B cell (primary cell): ENCODE measurements around the gene KCNH8. TPM values are rescaled to one million over a fixed set of nuclear protein-coding genes. Genes with fewer than 3 reads are reported as not detected.
A peak's percentile ranks its signal among the peaks of the same experiment; 100 is the strongest.

Source experiments
- ATAC-seq: fragments of 200-7000 bp; cut with Tn5 transposase; one replicate; pipeline ENCODE4 v1.10.0; 2021; ENCODE audit warnings: low read depth, mild to moderate bottlenecking, moderate number of reproducible peaks, moderate library complexity
- CTCF ChIA-PET: fragments of 350-600 bp; sonication (Branson Sonifier 250); formaldehyde crosslinking; loops from one replicate; lab custom pipeline; 2021; ENCODE audit warnings: antibody characterized with exemption, inconsistent platforms; lab: Charles Lee
- POLR2A ChIA-PET: fragments of 350-600 bp; sonication (Branson Sonifier 250); formaldehyde crosslinking; loops from one replicate; lab custom pipeline; 2021; ENCODE audit warnings: antibody characterized with exemption; lab: Charles Lee
- DNase-seq: peaks from one replicate; pipeline ENCODE4 v3.0.0; 2013
- H2AFZ ChIP-seq: 2 replicates; pipeline ENCODE4 v1.6.1; 2012; ENCODE audit warnings: mild to moderate bottlenecking, low read depth, low read length; ENCODE audit not compliant: insufficient read depth, poor library complexity, severe bottlenecking
- H3K27ac ChIP-seq, 2 donors: 1 replicate in 1 of 2; 2 replicates in 1 of 2; pipeline ENCODE4 v1.5.1; 2012 to 2013; ENCODE audit warnings: low read length in 2 of 2, mild to moderate bottlenecking in 2 of 2, moderate library complexity in 1 of 2
- H3K27me3 ChIP-seq, 4 experiments: fragments of 200-600 bp in 1 of 4; sonication (generic) in 1 of 4; replicated peaks in 1 of 4; 1 replicate in 2 of 4; 2 replicates in 2 of 4; pipeline versions ENCODE4 v1.6.1 to v1.7.0; 2013 to 2016; ENCODE audit warnings: low read length in 3 of 4, mild to moderate bottlenecking in 2 of 4, mixed read lengths in 1 of 4, moderate library complexity in 1 of 4; ENCODE audit not compliant: insufficient read depth in 4 of 4, control insufficient read depth in 3 of 4; ENCODE audit errors: control extremely low read depth in 1 of 4
- H3K36me3 ChIP-seq, 2 experiments: replicated peaks in 1 of 2; 1 replicate in 1 of 2; 2 replicates in 1 of 2; pipeline versions ENCODE4 v1.6.1 to v1.7.1; 2013; ENCODE audit warnings: low read length in 1 of 2; ENCODE audit not compliant: insufficient read depth in 2 of 2, control insufficient read depth in 1 of 2; ENCODE audit errors: control extremely low read depth in 1 of 2, extremely low read depth in 1 of 2
- H3K4me1 ChIP-seq, 2 donors: fragments of 200-600 bp in 1 of 2; sonication (generic) in 1 of 2; 1 replicate in 1 of 2; 2 replicates in 1 of 2; pipeline versions ENCODE4 v1.5.1 to v1.6.1; 2013 to 2017; ENCODE audit warnings: low read length in 2 of 2; ENCODE audit not compliant: control insufficient read depth in 2 of 2, insufficient read depth in 2 of 2
- H3K4me2 ChIP-seq: replicated peaks from 2 replicates; pipeline ENCODE3; 2012; ENCODE audit warnings: mild to moderate bottlenecking, low read depth, low read length; ENCODE audit not compliant: poor library complexity, severe bottlenecking
- H3K4me3 ChIP-seq, 5 experiments: fragments of 200-600 bp in 1 of 5; sonication (generic) in 1 of 5; 1 replicate in 3 of 5; 2 replicates in 2 of 5; pipeline versions ENCODE4 v1.5.1 to v1.7.0; 2011 to 2016; ENCODE audit warnings: low read length in 4 of 5, mild to moderate bottlenecking in 4 of 5, low read depth in 2 of 5, control low read depth in 1 of 5, moderate library complexity in 1 of 5; ENCODE audit not compliant: insufficient read depth in 1 of 5; ENCODE audit errors: control extremely low read depth in 1 of 5, extremely low read depth in 1 of 5
- H3K79me2 ChIP-seq: fragments of 200-600 bp; sonication (generic); one replicate; pipeline ENCODE4 v1.6.0; 2016; ENCODE audit warnings: low read length; ENCODE audit not compliant: control insufficient read depth, insufficient read depth
- H3K9ac ChIP-seq: fragments of 200-600 bp; sonication (generic); 2 replicates; pipeline ENCODE4 v1.6.1; 2017; ENCODE audit warnings: mild to moderate bottlenecking, low read length, moderate library complexity
- H3K9me3 ChIP-seq, 3 donors: one replicate each; pipeline versions ENCODE4 v1.6.1 to v1.7.1; 2013; ENCODE audit warnings: low read length in 2 of 3; ENCODE audit not compliant: control insufficient read depth in 2 of 3, insufficient read depth in 1 of 3; ENCODE audit errors: control extremely low read depth in 1 of 3
- H4K20me1 ChIP-seq: 2 replicates; pipeline ENCODE4 v1.6.0; 2012; ENCODE audit warnings: mild to moderate bottlenecking, low read length; ENCODE audit not compliant: insufficient read depth, control insufficient read depth, poor library complexity, severe bottlenecking
- H3K27ac Mint-ChIP-seq: one replicate; pipeline ENCODE4 v1.8.0; 2021; ENCODE audit warnings: mixed read lengths
- H3K27me3 Mint-ChIP-seq: one replicate; pipeline ENCODE4 v1.8.0; 2021; ENCODE audit warnings: mixed read lengths
- H3K4me1 Mint-ChIP-seq: one replicate; pipeline ENCODE4 v1.8.0; 2021; ENCODE audit warnings: mixed read lengths
- H3K4me3 Mint-ChIP-seq: one replicate; pipeline ENCODE4 v1.8.0; 2021; ENCODE audit warnings: mixed read lengths
- H3K9me3 Mint-ChIP-seq: one replicate; pipeline ENCODE4 v1.8.0; 2022; ENCODE audit warnings: mixed read lengths; ENCODE audit not compliant: insufficient read depth
- EZH2 ChIP-seq: IDR thresholded peaks from 2 replicates; pipeline ENCODE4 v1.6.1; 2012; ENCODE audit warnings: borderline replicate concordance, low read depth, mild to moderate bottlenecking, moderate library complexity, low read length; ENCODE audit not compliant: insufficient read depth, poor library complexity, severe bottlenecking
- WGBS: methylation state at CpG from one replicate; pipeline ENCODE4 v1.1.5; 2013; ENCODE audit warnings: missing lambda C conversion rate; ENCODE audit not compliant: insufficient coverage; 5-methylcytosine and 5-hydroxymethylcytosine counted together
- intact Hi-C: fragments of 100-400 bp; cut with micrococcal nuclease; formaldehyde crosslinking; loops from one replicate; pipeline ENCODE4 v1.10.0; 2022
- polyA plus RNA-seq: library from polyadenylated mRNA; depleted of rRNA; stranded (reverse); fragments of >200 nt; gene quantifications from 2 replicates; pipeline ENCODE4 v1.2.3, GENCODE V29; 2012
- total RNA-seq, 2 donors: library from RNA; stranded (reverse); fragments of 120-200 nt in 1 of 2; gene quantifications; 1 replicate in 1 of 2; 2 replicates in 1 of 2; pipeline versions ENCODE4 v1.2.3 to v1.2.4, GENCODE V29; 2013 to 2022
- TF ChIP-seq, protein P1 (sequence below): fragments of 200-600 bp; IDR thresholded peaks from one replicate; pipeline ENCODE4 v1.8.0; 2022; ENCODE audit warnings: antibody characterized with exemption, mild to moderate bottlenecking

The KCNH8 gene
- total and polyA plus RNA-seq, 2 donors (not counting 1 experiment from before 2014, with no cell fraction given) = 4.0 to 12.7 TPM

DNA sequence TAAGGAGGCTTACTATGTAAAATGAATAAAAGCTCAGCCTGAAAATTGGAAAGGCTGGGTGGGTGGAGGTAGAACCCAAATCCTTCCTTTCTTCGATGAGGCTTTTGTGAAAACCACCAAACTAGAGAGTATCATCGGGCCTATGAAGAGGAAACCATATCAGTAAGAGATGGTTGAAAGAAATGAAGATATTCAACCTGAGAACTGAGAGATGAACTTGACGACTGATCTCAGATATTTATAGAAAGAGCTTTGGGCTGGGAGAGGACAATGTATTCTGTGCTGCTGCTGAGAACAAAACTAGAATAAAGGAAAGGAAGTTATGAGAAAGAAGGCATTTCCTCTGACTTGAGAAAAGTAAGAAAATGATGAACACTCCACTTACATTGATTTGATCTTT is 236.6 kb downstream of the KCNH8 start:
- intact Hi-C loops = no loop called here
- ATAC-seq (no peak), DNase-seq (no peak)
- no peak overlapping the region for H3K27ac ChIP-seq
- ChIA-PET CTCF (no interaction called here), POLR2A (no interaction called here)
- peak overlapping the region; percentile 51 for H3K27ac Mint-ChIP-seq
- H3K4me1 Mint-ChIP-seq = peaks cover 29% of the 10 kb centered on the region
- no peaks in the 10 kb centered on the region for H3K27me3 ChIP-seq
- H4K20me1 ChIP-seq = no peaks in the 10 kb centered on the region
- peak overlapping the region; percentile 4 for H3K4me3 Mint-ChIP-seq
- WGBS = 56% methylated on average over 2 of the region's 3 CpGs
- no peak overlapping the region for H2AFZ ChIP-seq
- peaks cover 17% of the 10 kb centered on the region for H3K79me2 ChIP-seq
- peaks cover 0 to 5% (median 0%) of the 10 kb centered on the region in 3 donors for H3K9me3 ChIP-seq
- TF ChIP-seq, protein P1, sequence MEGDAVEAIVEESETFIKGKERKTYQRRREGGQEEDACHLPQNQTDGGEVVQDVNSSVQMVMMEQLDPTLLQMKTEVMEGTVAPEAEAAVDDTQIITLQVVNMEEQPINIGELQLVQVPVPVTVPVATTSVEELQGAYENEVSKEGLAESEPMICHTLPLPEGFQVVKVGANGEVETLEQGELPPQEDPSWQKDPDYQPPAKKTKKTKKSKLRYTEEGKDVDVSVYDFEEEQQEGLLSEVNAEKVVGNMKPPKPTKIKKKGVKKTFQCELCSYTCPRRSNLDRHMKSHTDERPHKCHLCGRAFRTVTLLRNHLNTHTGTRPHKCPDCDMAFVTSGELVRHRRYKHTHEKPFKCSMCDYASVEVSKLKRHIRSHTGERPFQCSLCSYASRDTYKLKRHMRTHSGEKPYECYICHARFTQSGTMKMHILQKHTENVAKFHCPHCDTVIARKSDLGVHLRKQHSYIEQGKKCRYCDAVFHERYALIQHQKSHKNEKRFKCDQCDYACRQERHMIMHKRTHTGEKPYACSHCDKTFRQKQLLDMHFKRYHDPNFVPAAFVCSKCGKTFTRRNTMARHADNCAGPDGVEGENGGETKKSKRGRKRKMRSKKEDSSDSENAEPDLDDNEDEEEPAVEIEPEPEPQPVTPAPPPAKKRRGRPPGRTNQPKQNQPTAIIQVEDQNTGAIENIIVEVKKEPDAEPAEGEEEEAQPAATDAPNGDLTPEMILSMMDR = no peak
- no peak for TF ChIP-seq EZH2
- no peaks in the 10 kb centered on the region for H3K27me3 Mint-ChIP-seq
- H3K4me3 ChIP-seq = no peak overlapping the region
- peaks cover 0 to 7% of the 10 kb centered on the region in 2 donors for H3K4me1 ChIP-seq
- no peak overlapping the region for H3K9ac ChIP-seq
- no peak overlapping the region for H3K4me2 ChIP-seq
- H3K36me3 ChIP-seq = no peaks in the 10 kb centered on the region
- H3K9me3 Mint-ChIP-seq = peaks cover 4% of the 10 kb centered on the region

DNA sequence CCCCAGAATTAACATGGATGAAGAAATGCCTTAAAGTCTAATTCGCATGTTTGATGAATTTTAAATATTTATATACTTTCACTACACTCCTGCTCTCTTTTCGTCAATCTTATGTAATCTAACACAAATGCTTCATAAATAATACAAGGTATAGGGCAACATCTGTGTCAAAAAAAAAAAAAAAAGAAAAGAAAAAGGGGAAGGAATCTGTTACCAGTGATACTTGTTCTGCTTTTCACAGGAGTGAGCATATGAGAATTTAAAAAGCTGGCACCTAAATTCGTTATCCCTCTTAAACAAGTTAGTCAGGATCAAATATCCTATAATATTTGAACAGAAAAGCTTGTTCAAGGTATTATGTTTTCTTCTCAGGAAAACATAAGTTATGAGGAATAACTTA is 243.8 kb downstream of the KCNH8 start:
- H3K27me3 Mint-ChIP-seq = no peaks in the 10 kb centered on the region
- ATAC-seq = peak; percentile 49
- ChIA-PET CTCF (no interaction called here), POLR2A (interaction anchor here (0.6 kb wide), 1 partner anchor 30 kb away, joined by 3 read pairs; no protein-coding TSS in a partner anchor)
- no peak overlapping the region for H3K4me3 Mint-ChIP-seq
- Histone ChIP-seq H3K9ac (peak overlapping the region; percentile 12), H2AFZ (no peak overlapping the region), H3K36me3 (no peaks in the 10 kb centered on the region), H3K27ac (peak overlapping the region in 1 of 2 donors; percentile 19), H3K9me3 (no peaks in the 10 kb centered on the region), H3K4me1 (peaks cover 20 to 27% of the 10 kb centered on the region in 2 donors), H4K20me1 (no peaks in the 10 kb centered on the region), H3K4me2 (peak overlapping the region; percentile 17), H3K27me3 (no peaks in the 10 kb centered on the region), H3K79me2 (no peaks in the 10 kb centered on the region), H3K4me3 (no peak overlapping the region)
- no peak overlapping the region for H3K27ac Mint-ChIP-seq
- DNase-seq = peak; percentile 14
- intact Hi-C loops = no loop called here
- H3K4me1 Mint-ChIP-seq = peaks cover 48% of the 10 kb centered on the region
- no peaks in the 10 kb centered on the region for H3K9me3 Mint-ChIP-seq
- no CpG with 5 or more reads among the region's 3 CpGs for WGBS
- TF ChIP-seq, protein P1 = no peak
- TF ChIP-seq EZH2 = no peak
